ENCODE results near the gene TBKBP1. TPM values are rescaled to one million over a fixed set of nuclear protein-coding genes. Genes with fewer than 3 reads are reported as not detected.
A peak's percentile ranks its signal among the peaks of the same experiment; 100 is the strongest.

TBKBP1 gene
- total and polyA plus RNA-seq, 2 experiments from 2014 or later = 22.6 to 143 TPM

- Histone ChIP-seq H3K27me3 (no peaks in the 10 kb centered on the region), H3K9me3 (ENCODE audit: low read depth) (no peaks in the 10 kb centered on the region), H3K36me3 (peaks cover 7% of the 10 kb centered on the region), H3K4me3 (no peak overlapping the region), H3K27ac (no peak overlapping the region), H3K4me1 (ENCODE audit: low read depth) (peaks cover 30% of the 10 kb centered on the region)
- DNase-seq (ENCODE audit: low read depth in 1 of 2, low spot score in 1 of 2) = no peak
- no peak for TF ChIP-seq CTCF (IDR thresholded peaks at IDR 0.05; ENCODE audit: low read depth, low read length)
Observed at GRCh38 chr17:47696717-47697642, 3.0 kb downstream of the TBKBP1 start.

GRCh38 chr17:47697906-47698711, 4.1 kb downstream of the TBKBP1 start:
- TF ChIP-seq CTCF (IDR thresholded peaks at IDR 0.05; ENCODE audit: low read depth, low read length) = no peak
- peaks cover 21% of the 10 kb centered on the region for H3K4me1 ChIP-seq (ENCODE audit: low read depth)
- no peaks in the 10 kb centered on the region for H3K9me3 ChIP-seq (ENCODE audit: low read depth)
- peak overlapping the region; percentile 30 for H3K27ac ChIP-seq
- no peak for DNase-seq (ENCODE audit: low read depth in 1 of 2, low spot score in 1 of 2)
- no peaks in the 10 kb centered on the region for H3K27me3 ChIP-seq
- peaks cover 7% of the 10 kb centered on the region for H3K36me3 ChIP-seq
- no peak overlapping the region for H3K4me3 ChIP-seq

GRCh38 chr17:47698749-47699535, 5.0 kb downstream of the TBKBP1 start:
- peak overlapping the region; percentile 30 for H3K27ac ChIP-seq
- no peaks in the 10 kb centered on the region for H3K27me3 ChIP-seq
- no peak overlapping the region for H3K4me3 ChIP-seq
- H3K36me3 ChIP-seq = peaks cover 7% of the 10 kb centered on the region
- peak; percentile 61 to 76 for DNase-seq (ENCODE audit: low read depth in 1 of 2, low spot score in 1 of 2)
- peaks cover 17% of the 10 kb centered on the region for H3K4me1 ChIP-seq (ENCODE audit: low read depth)
- no peaks in the 10 kb centered on the region for H3K9me3 ChIP-seq (ENCODE audit: low read depth)
- peak; percentile 83 for TF ChIP-seq CTCF (IDR thresholded peaks at IDR 0.05; ENCODE audit: low read depth, low read length)

DNA sequence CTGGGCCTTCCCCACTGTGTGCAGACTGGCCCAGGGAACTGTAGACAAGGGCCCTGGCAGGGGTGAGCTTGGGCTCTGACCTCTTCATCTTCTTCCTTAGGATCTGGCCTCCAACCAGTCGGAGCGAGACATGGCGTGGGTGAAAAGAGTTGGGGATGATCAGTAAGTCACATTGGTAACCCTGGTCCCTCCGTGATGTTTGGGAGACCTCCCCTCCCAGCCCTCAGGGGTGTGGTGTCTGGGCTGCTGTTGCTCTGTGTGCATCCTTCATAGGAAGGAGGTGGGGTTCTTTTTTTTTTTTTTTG, 5.5 kb downstream of the TBKBP1 start:
- Histone ChIP-seq H3K27ac (no peak overlapping the region), H3K4me3 (no peak overlapping the region), H3K27me3 (no peaks in the 10 kb centered on the region), H3K4me1 (ENCODE audit: low read depth) (peaks cover 17% of the 10 kb centered on the region), H3K9me3 (ENCODE audit: low read depth) (no peaks in the 10 kb centered on the region), H3K36me3 (peaks cover 7% of the 10 kb centered on the region)
- no peak for DNase-seq (ENCODE audit: low read depth in 1 of 2, low spot score in 1 of 2)
- no peak for TF ChIP-seq CTCF (IDR thresholded peaks at IDR 0.05; ENCODE audit: low read depth, low read length)
